Activated CD4-positive, alpha-beta memory T cell treated with anti-CD3 and anti-CD28 coated beads for 36 hours (primary cell): ENCODE data around the gene FOXP1. TPM values are rescaled to one million over a fixed set of nuclear protein-coding genes. Genes with fewer than 3 reads are reported as not detected.
A peak's percentile ranks its signal among the peaks of the same experiment; 100 is the strongest.

Experiments
- CTCF ChIA-PET: fragments of 350-600 bp; sonication (Branson Sonifier 250); formaldehyde crosslinking; loops from one replicate; lab custom pipeline; 2021; ENCODE audit warnings: antibody characterized with exemption, inconsistent platforms; lab: Charles Lee
- POLR2A ChIA-PET: fragments of 350-600 bp; sonication (Branson Sonifier 250); formaldehyde crosslinking; loops from one replicate; lab custom pipeline; 2021; ENCODE audit warnings: antibody characterized with exemption; lab: Charles Lee
- DNase-seq: peaks from one replicate; pipeline ENCODE4 v3.0.0-alpha.2; 2020
- H3K27ac Mint-ChIP-seq: one replicate; pipeline ENCODE4 v1.8.0; 2021; ENCODE audit warnings: mixed read lengths
- H3K27me3 Mint-ChIP-seq: one replicate; pipeline ENCODE4 v1.8.0; 2021; ENCODE audit warnings: mixed read lengths
- H3K36me3 Mint-ChIP-seq: one replicate; pipeline ENCODE4 v1.8.0; 2021; ENCODE audit warnings: mixed read lengths
- H3K4me1 Mint-ChIP-seq: one replicate; pipeline ENCODE4 v1.8.0; 2021; ENCODE audit warnings: low read depth, mixed read lengths
- H3K4me3 Mint-ChIP-seq: one replicate; pipeline ENCODE4 v1.8.0; 2021; ENCODE audit warnings: mild to moderate bottlenecking, mixed read lengths
- H3K9me3 Mint-ChIP-seq: one replicate; pipeline ENCODE4 v1.8.0; 2021; ENCODE audit warnings: mixed read lengths
- intact Hi-C: fragments of 100-400 bp; cut with micrococcal nuclease; formaldehyde crosslinking; loops from one replicate; pipeline ENCODE4 v1.15.1; 2023
- total RNA-seq, 2 experiments: library from RNA; stranded (reverse); gene quantifications; one replicate each; pipeline ENCODE4 v1.2.3, GENCODE V29; 2021

Gene FOXP1
- total RNA-seq, 2 experiments from 2014 or later: 94.4 to 102 TPM

DNA sequence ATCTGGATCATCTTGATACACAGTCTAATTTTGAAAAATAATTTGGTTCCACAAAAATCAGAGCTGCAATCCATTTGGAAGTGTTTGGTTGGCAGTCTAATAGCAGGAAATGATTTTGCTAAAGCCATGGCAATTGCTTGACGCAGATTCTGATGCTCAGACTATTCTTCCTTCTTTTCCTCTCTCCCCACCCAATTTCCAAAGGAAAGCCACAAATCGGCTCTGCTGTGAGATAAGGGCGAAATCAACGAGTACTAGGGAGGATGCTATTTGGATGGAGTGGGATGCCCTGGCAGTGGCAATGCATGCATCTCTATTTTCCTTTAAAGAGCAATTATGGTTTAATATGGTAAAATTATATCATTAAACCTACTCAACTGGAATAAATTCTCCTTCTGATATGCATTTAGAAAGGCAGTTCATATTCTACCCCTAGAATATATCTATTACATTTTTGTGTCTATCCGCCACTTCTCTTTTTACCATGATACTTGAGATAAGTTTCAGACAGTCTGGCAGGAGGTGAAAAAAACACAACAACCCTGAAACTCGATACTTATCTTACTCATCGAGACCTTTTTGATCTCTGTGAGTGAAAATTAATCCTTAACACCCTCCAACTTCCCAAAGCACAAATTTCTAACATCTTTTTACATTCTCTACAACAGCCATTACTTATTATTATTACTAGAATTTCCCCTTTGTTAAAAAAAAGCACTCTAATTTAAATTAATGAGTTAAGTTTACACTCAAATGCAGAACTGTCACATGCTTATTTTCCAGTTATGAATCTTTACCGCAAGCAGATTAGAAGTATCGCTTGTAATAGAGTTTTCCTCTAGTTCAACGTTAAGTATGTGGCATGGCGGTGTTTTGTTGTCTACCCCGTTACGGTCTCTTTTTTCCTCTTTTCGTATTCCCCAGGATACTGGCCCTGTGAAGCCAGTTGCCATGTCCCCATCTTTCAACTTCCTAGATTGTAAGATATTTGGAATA lies 433.3 kb downstream of the FOXP1 start:
- CTCF ChIA-PET: no interaction called here
- no peaks in the 10 kb centered on the region for H3K36me3 Mint-ChIP-seq
- H3K9me3 Mint-ChIP-seq: no peaks in the 10 kb centered on the region
- POLR2A ChIA-PET: no interaction called here
- H3K27ac Mint-ChIP-seq: peak overlapping the region; percentile 52
- H3K4me3 Mint-ChIP-seq: peak overlapping the region; percentile 15
- intact Hi-C loops: loop anchor here (1.0 kb wide), 2 partner anchors 11 to 20 kb away; no protein-coding TSS in a partner anchor
- H3K4me1 Mint-ChIP-seq: peaks cover 43% of the 10 kb centered on the region
- no peaks in the 10 kb centered on the region for H3K27me3 Mint-ChIP-seq
- no peak for DNase-seq

- CTCF ChIA-PET: no interaction called here
- POLR2A ChIA-PET: no interaction called here
- Mint-ChIP-seq H3K9me3 (no peaks in the 10 kb centered on the region), H3K36me3 (no peaks in the 10 kb centered on the region), H3K4me1 (peaks cover 43% of the 10 kb centered on the region), H3K27ac (no peak overlapping the region), H3K27me3 (no peaks in the 10 kb centered on the region), H3K4me3 (no peak overlapping the region)
- DNase-seq: no peak
- intact Hi-C loops: no loop called here
Measured at GRCh38 chr3:71148455-71149060, 435.0 kb downstream of the FOXP1 start.

- no peak for DNase-seq
- H3K36me3 Mint-ChIP-seq: no peaks in the 10 kb centered on the region
- no peak overlapping the region for H3K27ac Mint-ChIP-seq
- H3K4me3 Mint-ChIP-seq: no peak overlapping the region
- CTCF ChIA-PET: no interaction called here
- POLR2A ChIA-PET: no interaction called here
- no peaks in the 10 kb centered on the region for H3K9me3 Mint-ChIP-seq
- peaks cover 42% of the 10 kb centered on the region for H3K4me1 Mint-ChIP-seq
- intact Hi-C loops: no loop called here
- H3K27me3 Mint-ChIP-seq: no peaks in the 10 kb centered on the region
Measured at GRCh38 chr3:71146673-71147072, 436.9 kb downstream of the FOXP1 start.

DNA sequence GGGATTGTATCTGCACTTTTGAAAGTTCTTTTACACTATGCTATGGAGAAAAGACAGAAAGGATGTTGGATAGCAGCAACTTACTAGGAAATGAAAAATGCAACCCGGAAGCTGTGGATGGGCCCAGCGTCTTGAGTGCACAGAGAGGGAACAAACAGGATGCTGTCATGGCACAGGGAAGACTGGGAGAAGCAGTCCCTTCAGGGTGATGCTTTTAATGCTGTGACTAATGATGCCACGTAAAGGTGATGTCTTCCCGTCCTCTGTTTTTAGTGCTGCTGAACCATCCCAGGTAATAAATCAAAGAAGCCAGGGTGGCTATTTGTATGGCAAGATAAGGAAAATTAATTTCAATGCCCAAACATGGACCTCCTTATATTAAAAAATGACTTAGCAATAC lies 437.6 kb downstream of the FOXP1 start:
- no peak for DNase-seq
- ChIA-PET CTCF (no interaction called here), POLR2A (no interaction called here)
- H3K9me3 Mint-ChIP-seq: no peaks in the 10 kb centered on the region
- H3K36me3 Mint-ChIP-seq: no peaks in the 10 kb centered on the region
- peaks cover 41% of the 10 kb centered on the region for H3K4me1 Mint-ChIP-seq
- no peaks in the 10 kb centered on the region for H3K27me3 Mint-ChIP-seq
- intact Hi-C loops: no loop called here
- no peak overlapping the region for H3K4me3 Mint-ChIP-seq
- H3K27ac Mint-ChIP-seq: no peak overlapping the region

DNA sequence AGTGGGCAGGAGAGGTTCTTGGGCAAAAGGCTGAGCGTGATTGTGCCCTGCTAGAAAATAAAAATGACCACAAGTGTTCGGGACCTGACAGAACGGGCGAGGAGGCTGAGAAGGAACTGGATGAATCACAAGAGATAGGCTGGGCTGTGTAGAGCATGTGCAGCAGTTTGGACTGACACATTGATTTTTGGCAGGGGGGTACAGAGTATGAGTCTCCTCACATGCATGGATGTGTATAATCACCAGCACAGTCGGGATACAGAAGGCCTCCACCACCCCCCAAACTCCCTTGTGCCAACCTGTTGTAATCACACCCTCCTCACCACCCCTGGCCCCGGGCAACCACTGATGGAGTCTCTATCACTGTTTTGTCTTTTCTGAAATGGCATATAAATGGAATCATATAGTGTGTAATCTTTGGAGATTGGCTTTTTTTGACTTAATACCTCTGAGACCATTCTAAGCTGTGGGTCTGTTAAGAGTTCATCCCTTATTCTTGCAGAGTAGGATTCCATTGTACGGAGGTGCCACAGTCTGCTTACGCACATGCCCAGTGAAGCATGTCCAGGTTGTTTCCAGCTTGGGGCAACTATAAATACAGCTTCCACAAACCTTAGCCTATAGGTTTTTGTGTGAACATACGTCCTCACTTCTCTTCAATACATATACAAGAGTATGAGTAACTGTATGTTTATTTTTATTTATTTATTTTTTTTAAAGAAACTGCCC lies 438.8 kb downstream of the FOXP1 start:
- ChIA-PET POLR2A (no interaction called here), CTCF (no interaction called here)
- Mint-ChIP-seq H3K4me3 (no peak overlapping the region), H3K27me3 (no peaks in the 10 kb centered on the region), H3K4me1 (peaks cover 34% of the 10 kb centered on the region), H3K27ac (no peak overlapping the region), H3K9me3 (no peaks in the 10 kb centered on the region), H3K36me3 (peaks cover 3% of the 10 kb centered on the region)
- intact Hi-C loops: no loop called here
- no peak for DNase-seq

DNA sequence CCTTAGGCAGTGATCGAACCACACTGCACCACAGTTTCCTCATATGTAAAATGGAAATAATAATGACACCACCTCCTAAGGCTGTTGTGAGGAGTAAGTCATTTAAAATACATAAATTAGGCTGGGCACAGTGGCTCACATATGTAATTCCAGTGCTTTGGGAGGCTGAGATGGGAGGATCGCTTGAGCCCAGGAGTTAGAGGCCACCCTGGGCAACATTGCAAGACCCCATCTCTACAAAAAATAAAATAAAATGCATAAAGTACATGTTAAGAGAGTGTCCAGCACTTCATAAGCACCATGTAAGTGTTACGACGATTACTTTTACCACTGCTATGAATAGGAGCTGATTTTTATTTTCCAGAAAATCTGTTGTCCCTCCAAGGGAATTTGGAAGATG lies 440.0 kb downstream of the FOXP1 start:
- no peak overlapping the region for H3K4me3 Mint-ChIP-seq
- peaks cover 3% of the 10 kb centered on the region for H3K36me3 Mint-ChIP-seq
- CTCF ChIA-PET: interaction anchor here (0.6 kb wide), 1 partner anchor 148 kb away, joined by 3 read pairs; no protein-coding TSS in a partner anchor
- H3K4me1 Mint-ChIP-seq: peaks cover 33% of the 10 kb centered on the region
- no peak for DNase-seq
- POLR2A ChIA-PET: no interaction called here
- H3K9me3 Mint-ChIP-seq: no peaks in the 10 kb centered on the region
- no peaks in the 10 kb centered on the region for H3K27me3 Mint-ChIP-seq
- H3K27ac Mint-ChIP-seq: no peak overlapping the region
- intact Hi-C loops: no loop called here

DNA sequence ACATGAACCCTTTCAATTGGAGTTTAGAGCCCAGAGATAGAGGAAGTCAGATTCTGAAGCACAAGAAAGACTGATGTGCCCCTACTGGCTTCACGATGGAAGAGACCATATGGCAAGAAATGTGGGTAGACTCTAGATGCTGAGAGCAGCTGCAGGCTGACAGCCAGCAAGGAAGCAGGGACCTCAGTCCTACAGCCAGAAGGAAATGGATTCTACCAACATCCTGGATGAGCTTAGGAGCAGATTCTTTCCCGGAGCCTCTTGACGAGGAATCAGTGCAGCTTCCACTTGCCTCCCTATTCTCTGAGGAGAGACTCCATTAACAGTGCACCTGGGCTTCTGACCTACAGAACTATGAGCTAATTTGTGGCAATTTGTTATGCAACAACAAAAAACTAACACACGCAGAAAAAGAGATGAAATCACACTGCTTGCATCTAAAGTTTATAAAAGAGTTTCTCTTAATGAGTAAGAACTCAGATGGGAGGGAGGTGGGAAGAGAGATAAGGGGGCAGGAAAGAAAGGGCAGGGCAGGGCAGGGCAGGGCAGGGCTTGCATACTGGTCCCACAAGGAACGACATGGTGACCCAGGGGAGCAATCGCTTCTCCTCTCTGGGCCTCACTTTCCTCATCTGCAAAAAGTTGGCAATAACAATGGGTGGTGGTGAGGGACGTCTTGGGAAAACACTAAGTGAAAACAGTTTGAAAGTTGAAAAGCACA lies 440.9 kb downstream of the FOXP1 start:
- ChIA-PET POLR2A (interaction anchor here (0.6 to 0.8 kb wide), 2 partner anchors 27 to 66 kb away, joined by 3 to 4 read pairs; no protein-coding TSS in a partner anchor), CTCF (interaction anchor here (0.6 kb wide), 1 partner anchor 20 kb away, joined by 3 read pairs; no protein-coding TSS in a partner anchor)
- Mint-ChIP-seq H3K27ac (peak overlapping the region; percentile 2), H3K9me3 (no peaks in the 10 kb centered on the region), H3K4me1 (peaks cover 33% of the 10 kb centered on the region), H3K36me3 (peaks cover 3% of the 10 kb centered on the region), H3K4me3 (no peak overlapping the region), H3K27me3 (no peaks in the 10 kb centered on the region)
- intact Hi-C loops: no loop called here
- DNase-seq: no peak

- Mint-ChIP-seq H3K27me3 (no peaks in the 10 kb centered on the region), H3K9me3 (no peaks in the 10 kb centered on the region), H3K4me1 (peaks cover 42% of the 10 kb centered on the region), H3K36me3 (peaks cover 3% of the 10 kb centered on the region), H3K27ac (no peak overlapping the region), H3K4me3 (no peak overlapping the region)
- no peak for DNase-seq
- ChIA-PET CTCF (interaction anchor here (1.0 kb wide), 1 partner anchor 9 kb away, joined by 4 read pairs; no protein-coding TSS in a partner anchor), POLR2A (no interaction called here)
- intact Hi-C loops: no loop called here
Measured at GRCh38 chr3:71140477-71140876, 443.1 kb downstream of the FOXP1 start.

GRCh38 chr3:71139496-71139895 lies 444.0 kb downstream of the FOXP1 start:
- H3K27ac Mint-ChIP-seq: no peak overlapping the region
- H3K9me3 Mint-ChIP-seq: no peaks in the 10 kb centered on the region
- POLR2A ChIA-PET: interaction anchor here (2.0 kb wide), 1 partner anchor 10 kb away, joined by 5 read pairs; no protein-coding TSS in a partner anchor
- peaks cover 47% of the 10 kb centered on the region for H3K4me1 Mint-ChIP-seq
- intact Hi-C loops: loop anchor here (1.0 kb wide), 1 partner anchor 11 kb away; no protein-coding TSS in a partner anchor
- H3K4me3 Mint-ChIP-seq: no peak overlapping the region
- H3K36me3 Mint-ChIP-seq: peaks cover 3% of the 10 kb centered on the region
- CTCF ChIA-PET: no interaction called here
- no peaks in the 10 kb centered on the region for H3K27me3 Mint-ChIP-seq
- no peak for DNase-seq

DNA sequence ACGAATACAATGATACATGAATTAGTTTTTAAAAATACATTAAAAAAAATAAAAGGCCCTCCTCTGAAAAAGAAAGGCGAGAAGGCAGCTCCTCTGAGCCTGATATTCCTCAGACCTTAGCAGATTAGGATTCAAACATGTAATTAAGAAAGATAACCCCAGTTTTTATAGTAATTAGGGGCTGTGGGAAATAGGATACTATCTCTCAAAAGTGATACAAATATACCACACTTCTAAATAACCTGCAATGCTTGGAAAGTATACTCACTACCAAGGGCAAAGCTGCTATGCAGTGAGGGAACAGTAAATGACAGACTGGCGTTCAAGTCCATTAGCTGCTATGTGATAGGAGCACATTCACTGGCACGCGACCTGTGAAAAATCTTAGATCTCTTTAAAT lies 445.1 kb downstream of the FOXP1 start:
- no peak overlapping the region for H3K27ac Mint-ChIP-seq

GRCh38 chr3:71136276-71136675 lies 447.3 kb downstream of the FOXP1 start:
- intact Hi-C loops: no loop called here
- ChIA-PET POLR2A (no interaction called here), CTCF (no interaction called here)
- peaks cover 56% of the 10 kb centered on the region for H3K4me1 Mint-ChIP-seq
- no peak for DNase-seq
- H3K27me3 Mint-ChIP-seq: no peaks in the 10 kb centered on the region
- no peak overlapping the region for H3K27ac Mint-ChIP-seq
- no peak overlapping the region for H3K4me3 Mint-ChIP-seq
- peaks cover 5% of the 10 kb centered on the region for H3K36me3 Mint-ChIP-seq
- no peaks in the 10 kb centered on the region for H3K9me3 Mint-ChIP-seq

More for the DNA sequence above, 445.1 kb downstream of the FOXP1 start:
- ChIA-PET POLR2A (interaction anchor here (2.0 kb wide), 1 partner anchor 9 kb away, joined by 5 read pairs; no protein-coding TSS in a partner anchor), CTCF (no interaction called here)
- DNase-seq: no peak
- Mint-ChIP-seq H3K4me1 (peaks cover 51% of the 10 kb centered on the region), H3K27me3 (no peaks in the 10 kb centered on the region), H3K4me3 (no peak overlapping the region), H3K9me3 (no peaks in the 10 kb centered on the region), H3K36me3 (peaks cover 5% of the 10 kb centered on the region)
- intact Hi-C loops: no loop called here
